HS-27A (cell line): ENCODE data around the gene THAP4.
"Not testable (repeated sequence)": the region's sequence is repeated elsewhere in the genome, so short reads cannot be mapped to it uniquely, and the experiment has no call there.

ENCODE experiments used
- DNase-seq: peaks from one replicate; pipeline ENCODE4 v3.0.0-alpha.2; 2012; ENCODE audit warnings: low read depth, missing footprints

The THAP4 gene

DNA sequence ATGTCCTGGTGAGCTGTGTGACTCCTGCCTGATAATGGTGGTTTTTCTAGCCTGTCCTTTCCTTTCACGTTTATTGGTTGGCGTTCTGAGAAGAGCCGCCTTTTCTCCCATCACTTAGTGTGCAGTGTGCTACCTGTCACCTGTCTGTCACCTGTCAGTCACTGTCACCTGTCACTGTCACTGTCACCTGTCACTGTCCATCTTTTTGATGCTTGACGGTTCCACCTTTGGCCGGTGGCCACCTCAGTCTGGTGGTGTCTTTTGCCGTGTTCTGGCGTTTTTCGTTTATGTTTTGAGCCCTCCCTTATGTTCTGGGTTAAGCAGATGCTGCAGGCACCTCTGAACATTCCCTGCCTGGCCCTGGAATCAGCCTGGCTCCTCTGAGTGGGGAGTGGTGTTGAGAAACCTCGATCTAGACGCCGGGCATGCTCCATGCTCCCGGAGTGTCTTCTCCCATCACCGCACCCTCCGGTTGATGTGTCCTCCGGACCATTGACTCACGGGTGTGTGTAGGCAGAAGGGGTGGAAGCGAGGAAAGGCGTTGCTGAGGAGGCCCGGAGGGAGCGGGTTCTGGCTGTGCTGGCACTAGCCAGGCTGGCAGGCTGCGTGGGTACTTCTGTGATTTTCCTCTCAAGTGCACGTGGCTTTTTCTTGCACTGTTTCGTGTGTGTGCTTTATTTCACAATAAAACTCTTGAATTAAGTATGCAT, 28.9 kb upstream of the THAP4 start:
- DNase-seq = no peak

DNA sequence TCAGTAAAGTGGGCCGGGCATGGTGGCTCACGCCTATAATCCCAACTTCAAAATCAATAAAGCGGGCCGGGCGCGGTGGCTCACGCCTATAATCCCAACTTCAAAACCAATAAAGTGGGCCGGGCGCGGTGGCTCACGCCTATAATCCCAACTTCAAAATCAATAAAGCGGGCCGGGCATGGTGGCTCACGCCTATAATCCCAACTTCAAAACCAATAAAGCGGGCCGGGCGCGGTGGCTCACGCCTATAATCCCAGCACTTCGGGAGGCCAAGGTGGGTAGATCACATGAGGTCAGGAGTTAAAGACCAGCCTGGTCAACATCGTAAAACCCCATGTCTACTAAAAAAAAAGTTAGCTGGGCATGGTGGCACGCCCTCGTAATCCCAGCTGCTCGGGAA, 25.8 kb upstream of the THAP4 start:
- not testable (repeated sequence) for DNase-seq

DNA sequence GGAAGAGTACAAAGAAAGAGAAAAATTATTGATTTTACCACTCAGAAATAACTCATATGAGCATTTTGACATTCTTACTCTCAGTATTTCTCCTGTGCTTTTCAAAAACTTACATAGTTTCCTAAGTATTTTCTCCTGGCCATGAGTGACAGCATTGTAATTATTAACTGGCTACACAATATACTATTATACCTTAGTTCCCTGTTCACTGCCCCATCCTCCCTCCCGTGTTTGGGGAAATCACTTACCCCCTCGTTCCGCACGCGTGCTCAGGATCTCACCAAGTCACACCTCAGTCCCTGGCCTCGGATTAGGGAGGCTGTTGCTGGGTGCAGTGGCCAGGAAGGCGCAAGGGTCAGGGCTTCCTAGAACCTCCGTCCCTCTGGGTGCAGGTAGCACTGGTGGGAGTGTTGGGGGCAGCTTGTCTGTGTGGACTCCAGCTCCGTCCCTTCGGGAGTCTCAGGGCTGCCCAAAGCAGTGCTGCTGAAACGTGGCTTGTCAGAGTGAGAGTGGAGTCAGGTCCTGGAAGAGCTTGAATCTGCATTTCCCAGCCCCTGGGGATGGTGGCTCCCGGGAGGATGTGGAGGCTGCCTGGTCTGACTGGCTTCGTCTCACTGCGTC, 23.7 kb upstream of the THAP4 start:
- no peak for DNase-seq

DNA sequence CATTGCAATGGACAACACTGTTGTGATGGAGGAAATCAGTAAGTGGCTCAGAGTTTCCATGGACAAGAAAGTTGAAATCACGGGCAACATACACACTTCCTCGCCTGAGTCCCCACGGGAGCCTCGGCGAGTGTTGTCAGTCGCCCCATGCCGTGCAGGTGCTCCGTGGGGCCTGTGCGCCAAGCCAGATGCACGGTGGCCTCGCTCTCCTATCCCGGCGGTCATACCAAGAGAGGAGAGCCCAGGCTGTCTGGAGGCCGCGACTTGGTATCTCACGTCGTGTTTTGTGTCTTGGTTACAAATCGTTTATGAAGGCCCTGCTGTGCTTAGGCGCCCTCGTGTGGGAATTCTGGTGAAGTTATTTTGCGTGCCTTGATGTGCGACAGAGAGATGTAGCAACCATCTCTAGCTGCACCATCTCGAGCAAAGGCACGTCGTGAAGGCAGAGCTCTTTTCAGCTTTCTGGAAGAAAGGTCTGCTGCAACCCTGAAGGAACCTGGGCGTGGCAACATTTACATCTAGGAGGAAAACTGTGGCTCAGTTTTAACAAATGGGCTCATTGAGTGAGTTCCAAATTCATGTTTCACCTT, 22.3 kb upstream of the THAP4 start:
- DNase-seq = no peak

DNA sequence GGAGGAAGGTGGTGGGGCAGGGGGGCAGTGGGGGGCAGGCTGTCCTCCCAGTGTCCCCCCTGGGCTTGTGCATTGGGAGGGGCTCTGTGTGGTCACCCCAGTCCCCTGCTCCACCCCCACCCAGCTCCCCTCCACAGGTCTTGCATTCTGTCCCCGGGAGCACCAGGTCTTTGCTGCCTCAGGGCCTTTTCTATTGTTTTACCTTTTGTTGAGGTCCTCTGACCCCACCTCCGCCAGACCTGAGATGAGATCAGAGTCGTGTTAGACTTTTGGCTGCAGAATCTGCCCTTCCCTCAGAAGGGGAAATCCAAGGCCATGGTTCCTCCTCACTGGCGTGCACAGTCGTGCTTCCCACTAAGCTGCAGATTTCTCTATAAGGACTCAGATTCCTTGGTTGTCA, 21.3 kb upstream of the THAP4 start:
- no peak for DNase-seq

DNA sequence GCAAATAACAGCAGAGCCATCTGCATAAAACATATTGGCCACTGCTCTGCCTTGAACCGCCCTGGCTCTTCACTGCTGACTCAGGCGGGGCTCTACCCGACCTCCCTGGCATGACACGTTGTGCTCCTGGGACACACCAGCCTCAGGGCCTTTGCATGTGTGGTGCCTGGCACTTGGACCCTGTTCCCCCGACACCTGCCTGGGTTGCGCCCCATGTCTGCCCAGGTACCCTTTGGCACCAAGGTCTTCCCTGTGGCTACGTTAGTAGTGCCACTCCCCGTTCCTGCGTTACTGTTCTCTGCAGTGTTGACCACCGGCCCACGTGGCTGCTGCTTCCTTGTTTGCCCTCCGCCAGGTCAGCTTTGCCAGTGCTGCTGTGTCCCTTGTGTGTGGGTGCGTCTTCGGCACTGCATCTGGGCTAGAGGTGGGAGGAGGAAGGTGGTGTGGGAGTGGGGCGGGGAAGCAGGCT, 20.9 kb upstream of the THAP4 start:
- DNase-seq = no peak

DNA sequence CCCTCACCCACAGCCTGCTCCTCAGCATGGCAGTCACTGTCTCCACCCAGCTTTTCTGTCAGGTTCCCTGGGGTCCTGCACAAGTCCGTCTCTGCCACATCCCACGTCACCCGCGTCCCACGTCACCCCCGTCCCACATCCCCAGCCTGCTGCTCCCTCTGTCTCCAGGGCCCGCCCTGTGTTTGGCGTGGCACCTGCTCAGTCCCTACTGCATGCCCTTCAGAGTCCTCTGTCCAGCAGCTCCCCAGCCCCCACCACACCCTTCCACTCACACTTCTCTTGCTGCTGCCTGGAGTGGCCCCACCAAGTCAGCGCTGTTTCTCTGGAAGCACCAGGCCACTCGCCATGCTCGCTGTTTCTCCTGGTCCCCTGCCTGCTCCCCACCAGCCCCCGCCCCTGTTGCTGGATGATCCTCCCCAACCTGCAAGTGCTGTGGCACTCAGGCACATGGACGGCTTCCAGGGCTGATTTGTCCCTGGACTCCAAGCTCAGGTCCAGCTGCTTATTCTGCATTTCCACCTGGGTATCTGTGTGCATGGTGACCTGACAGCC, 19.3 kb upstream of the THAP4 start:
- no peak for DNase-seq

DNA sequence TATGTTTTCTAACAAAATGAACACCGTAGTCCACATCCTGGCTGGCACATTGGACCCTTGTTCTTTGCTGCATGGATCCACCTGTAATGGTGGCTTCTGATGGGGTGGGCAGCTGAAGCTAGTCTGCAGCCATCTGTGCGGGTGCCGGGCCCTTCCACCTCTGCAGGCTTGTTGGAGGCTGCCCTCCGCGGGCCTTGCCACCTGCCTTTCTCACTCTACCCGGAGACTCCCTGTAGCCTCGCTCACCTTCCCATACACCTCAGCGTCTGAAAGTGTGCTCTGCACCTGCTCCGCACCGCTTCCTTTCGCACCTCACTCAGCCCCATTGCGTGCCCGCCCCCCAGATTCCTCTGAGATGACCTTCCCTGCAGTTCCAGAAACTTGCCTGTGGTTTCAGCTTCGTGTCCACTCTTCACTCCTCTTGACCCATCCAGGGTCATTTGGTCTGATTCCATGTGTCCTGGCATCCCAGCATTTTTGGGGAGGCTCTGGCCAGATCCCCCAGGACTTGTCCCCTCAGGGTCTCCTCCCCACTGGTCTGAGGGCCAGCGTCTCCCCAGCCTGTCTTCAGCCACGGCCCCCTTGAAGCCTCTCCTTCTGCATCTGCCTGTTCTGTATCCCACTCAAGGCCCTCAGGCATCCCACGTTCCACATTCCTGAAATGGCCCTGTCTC, 18.7 kb upstream of the THAP4 start:
- no peak for DNase-seq

DNA sequence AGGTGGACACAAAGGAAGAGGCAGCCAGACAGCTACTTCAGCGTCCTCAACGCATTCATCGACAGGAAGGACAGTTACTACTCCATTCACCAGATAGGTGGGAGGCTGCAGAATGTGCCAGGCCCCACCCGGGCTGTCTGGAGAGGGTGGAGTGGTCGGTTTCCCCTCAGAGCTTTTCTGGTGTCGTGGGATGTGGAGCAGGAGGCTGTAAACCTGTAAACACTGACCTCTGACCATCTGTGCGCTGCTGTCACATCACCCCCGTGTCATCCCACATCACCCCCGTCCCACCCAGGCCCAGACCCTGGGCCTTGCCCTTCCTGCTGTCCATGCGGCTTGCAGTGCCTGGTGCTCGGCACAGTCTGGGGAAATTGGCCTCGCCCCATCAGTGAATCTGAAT, 17.6 kb upstream of the THAP4 start:
- no peak for DNase-seq

DNA sequence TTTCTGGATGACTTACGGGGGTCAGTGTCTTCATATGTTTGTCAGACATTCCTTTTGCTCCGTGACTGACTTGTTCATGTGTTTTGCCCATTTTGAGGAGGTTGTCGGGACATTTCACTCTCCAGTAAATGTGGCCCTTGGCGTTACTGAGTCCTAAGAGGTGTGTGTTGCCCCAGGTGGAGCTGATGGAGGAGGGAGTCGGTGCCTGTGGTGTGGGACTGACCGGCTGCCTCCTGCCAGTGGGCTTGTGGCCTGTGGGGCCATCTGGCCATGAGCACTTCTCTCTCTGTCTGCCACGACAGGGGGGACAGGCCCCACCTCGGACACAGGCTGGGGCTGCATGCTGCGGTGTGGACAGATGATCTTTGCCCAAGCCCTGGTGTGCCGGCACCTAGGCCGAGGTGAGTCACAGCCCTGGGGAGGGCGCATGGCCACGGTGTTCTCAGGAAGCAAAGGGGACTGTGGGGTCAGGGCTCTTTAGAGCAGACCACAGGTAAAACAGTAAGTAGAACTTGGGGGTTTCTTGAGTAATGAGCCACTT, 16.3 kb upstream of the THAP4 start:
- DNase-seq = no peak

DNA sequence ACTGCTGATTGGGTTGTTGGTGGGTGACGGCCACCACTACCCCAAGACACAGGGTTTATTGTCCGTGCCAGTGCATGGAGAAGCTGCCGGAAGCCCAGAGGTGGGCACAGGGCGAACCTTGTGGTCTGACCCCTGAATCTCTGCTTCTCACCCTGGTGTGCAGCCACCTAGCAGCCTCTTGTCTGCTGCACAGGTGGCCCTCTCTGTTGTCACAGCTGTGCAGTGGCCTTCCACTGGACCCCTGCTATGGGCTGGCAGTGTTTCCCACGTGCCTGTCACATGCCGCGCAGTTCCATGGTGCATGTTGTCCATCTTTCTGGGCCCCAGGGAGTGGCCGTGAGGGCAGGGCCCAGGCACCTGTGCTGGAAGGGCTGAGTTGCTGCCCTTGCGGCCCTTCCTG, 15.8 kb upstream of the THAP4 start:
- DNase-seq = no peak

DNA sequence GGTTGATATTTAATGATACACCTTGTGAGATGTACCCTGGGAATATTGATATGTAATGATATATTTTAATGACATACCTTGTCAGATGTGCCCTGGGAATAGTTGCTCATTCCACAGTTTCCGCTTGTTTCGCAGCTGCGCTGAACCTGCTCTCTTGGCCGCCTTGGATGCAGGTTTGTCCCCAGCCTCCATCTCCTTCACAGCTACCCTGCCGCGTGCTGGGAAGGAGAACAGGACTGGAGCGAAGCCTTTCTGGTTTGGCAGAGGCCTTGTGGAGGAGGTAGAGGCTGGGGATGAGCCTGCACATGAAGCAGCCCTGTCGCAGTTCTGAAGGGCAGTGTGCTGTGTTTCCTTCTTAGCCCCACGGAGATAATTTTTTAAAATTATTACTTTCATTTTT, 15.2 kb upstream of the THAP4 start:
- DNase-seq = no peak

DNA sequence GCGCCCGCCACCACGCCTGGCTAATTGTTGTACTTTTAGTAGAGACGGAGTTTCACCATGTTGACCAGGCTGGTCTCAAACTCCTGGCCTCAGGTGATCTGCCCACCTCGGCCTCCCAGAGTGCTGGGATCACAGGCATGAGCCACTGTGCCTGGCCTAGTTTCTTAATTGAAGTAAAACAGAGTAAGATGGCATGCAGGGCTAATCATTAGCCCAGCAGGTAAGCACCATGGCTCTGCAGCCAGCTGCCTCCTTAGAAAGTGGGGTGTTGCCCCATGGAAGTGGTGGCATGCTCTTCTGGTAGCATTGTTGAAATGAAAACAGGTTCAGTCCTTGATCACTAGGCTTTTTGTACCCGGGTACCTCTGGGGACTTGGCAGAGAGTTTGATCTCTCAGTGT, 13.0 kb upstream of the THAP4 start:
- DNase-seq = no peak

DNA sequence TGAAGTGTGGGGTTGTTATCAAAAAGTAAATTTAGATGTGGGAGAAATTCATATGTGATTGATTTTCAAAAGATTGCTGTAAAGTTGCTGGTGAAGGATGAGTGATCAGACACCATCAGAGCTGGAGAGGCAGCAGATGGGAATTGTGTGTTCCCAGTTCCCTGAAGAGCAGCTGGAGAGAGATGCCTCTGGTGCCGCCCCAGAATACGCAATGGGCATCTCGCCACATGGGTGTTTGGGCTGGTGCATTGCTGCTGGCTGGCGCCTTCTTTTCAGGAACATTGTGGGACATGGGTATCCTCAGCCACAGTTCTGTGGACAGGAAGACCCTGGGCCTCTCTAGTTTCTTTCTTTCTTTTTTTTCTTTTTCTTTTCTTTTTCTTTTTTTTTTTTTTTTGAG, 12.4 kb upstream of the THAP4 start:
- DNase-seq = no peak

DNA sequence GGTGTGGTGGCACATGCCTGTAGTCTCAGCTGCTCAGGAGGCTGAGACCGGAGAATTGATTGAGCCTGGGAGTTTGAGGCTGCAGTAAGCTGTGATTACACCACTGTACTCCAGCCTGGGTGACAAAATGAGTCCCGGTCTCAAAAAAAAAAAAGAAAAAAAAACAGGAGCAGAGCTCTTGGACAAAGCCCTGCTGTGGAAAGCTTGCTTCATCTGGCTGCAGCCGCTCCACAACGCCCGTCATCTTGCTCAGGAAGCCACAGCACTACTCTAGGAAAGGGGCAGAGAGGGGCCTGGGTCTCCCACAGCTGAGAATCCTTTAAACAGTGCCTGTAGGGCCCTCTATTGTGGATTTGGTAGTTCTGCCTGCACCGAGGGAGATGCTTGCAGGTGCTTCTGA, 11.5 kb upstream of the THAP4 start:
- no peak for DNase-seq

DNA sequence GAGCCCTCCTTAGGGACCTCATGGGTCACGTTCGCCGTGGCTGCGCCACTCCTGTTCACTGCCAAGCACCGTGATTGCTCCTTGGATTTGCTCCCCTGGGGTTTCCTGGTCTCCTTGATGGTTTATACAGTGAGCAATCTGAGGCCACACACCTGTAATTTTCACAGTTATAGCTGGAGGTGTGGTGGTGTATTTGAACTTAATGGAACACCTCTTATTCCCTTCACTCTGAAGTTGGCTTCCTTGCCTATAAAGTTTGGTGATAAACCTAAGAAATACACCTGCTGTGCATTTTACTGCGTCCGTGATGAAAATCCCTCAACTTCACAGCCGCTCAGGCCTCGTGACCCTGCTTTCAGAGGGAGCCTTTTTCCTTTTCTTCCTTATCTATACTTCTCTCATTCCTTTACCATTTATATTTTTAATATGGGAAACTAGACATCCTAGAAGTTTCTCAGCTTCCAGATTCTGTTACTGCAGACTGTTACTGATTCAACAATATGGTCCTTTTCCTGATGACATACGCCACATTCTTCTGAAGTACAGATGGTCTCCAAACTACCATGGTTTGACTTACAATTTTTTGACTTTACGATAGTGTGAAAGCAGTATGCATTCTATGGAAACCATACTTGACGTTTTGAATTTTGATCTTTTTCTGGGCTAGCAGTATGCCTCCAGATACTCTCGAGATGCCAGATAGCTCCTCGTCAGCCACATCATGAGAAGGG, 9.1 kb upstream of the THAP4 start:
- DNase-seq = no peak

DNA sequence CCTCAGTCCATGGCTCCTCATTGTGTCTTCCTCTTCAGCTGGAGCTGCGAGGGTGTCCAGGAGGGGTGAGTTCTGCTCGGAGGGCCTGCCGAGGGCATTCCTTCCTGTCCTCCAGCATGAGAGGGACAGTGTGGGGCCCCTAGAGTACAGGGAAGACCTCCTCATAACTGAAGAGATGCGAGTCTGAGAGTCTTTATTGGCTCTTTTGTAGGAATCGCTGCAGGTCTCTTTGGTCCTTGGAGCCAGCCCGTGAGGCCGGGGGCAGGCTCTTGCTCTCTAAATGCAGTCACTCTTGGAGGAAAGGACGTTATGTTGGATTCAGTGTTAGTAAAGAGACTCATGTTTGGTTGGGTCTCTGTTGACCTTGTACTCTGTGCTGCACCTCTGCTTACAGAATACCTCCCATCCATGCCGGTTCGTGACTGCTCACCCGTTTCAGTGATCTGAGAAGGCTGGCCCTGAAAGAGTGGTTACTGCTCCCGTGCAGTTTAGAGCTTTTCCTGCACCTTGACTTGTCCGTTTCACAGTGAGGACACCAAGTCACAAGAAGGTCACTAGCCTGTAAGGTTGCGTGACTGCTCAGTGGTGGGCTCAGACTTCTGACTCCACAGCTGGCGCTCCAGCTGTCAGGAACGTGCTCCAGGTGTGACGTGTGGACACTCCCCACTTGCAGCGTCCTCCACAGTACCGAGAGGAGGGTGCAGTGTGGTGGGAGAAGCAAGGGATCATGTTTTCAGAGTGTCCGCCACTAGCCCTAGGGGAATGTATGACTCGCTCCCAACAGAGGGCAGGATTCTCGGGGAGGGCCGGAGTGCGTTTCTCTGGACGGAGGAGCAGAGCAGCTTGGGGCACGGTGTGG, 8.3 kb upstream of the THAP4 start:
- no peak for DNase-seq

DNA sequence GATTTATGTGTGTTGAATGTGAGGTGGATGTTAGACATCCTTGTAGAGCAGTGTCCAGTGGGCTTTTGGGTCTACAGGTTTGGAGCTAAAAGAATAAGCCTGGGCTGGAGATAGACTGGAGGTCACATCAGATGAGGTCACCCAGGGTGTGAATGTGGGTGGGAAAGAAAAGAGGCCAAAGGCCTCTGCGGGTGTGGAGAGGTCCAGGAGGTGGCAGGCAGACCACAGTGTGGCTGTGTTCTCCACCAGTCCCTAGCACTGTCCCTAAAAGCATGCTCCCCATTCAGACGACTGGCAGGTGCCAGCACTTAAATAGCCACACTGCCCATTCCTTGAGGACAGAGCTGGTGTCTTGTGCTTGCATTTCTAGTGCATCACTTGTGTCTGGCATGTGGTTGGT, 4.7 kb upstream of the THAP4 start:
- DNase-seq = no peak

DNA sequence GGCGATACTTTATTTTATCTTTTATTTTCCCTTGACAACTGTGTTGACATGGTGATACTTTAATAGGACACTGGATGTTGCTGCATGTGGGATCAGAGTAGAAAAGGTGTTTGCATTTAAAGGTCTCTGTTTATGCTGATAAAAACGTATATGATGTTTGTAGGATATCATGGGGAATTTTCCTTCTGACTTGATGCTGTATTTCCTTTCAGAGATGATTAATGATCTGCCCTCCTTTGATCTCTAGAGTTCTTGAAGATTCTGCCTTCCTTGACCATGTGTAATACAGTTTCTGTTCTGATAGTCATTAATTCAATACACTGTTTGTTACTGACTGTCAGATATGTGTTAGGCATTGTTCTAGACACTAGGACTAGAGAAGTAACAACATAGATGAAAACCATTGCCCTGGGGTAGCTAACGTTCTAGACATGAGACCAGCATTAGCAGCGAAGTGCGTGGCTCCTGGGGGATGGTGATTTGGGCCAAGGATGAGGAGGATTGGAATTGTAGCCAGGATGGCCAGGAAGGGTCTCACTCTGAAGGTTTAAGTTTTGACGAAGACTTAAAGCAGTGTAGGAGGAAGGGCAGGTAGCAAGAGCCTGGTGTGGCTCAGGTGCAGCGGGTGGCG, 3.3 kb upstream of the THAP4 start:
- no peak for DNase-seq

DNA sequence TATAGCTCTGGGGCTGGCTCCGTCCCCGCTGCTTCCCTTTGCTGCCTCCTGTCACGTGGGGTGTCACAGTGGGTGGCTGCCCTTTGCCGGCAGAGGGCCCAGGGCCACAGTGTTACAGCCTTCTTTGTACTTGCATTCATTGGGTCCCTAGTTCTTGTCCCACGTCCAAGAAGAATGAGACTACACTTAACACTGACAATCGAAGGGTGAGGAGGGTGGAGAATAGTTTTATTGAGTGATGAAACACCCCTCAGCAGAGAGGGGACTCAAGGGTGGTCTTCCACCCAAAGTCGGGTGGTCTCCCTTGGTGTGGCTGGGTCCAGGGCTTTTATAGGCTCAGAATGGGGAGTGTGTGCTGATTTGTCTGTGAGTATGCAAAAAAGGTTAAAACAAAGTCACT, 2.4 kb upstream of the THAP4 start:
- DNase-seq = no peak
